ENCODE results near the gene LMBR1L.

GRCh38 chr12:49058366-49059044 lies 52.1 kb downstream of the LMBR1L start:
- no peak for TF ChIP-seq CTCF (IDR thresholded peaks at IDR 0.05 in 4 of 5, conservative IDR thresholded peaks at IDR 0.05 in 1 of 5)
- TF ChIP-seq POLR2A (IDR thresholded peaks at IDR 0.05) = no peak
